RPMI7951 (cell line): ENCODE results near the gene IFIT1B. TPM values are rescaled to one million over a fixed set of nuclear protein-coding genes. Genes with fewer than 3 reads are reported as not detected.
A peak's percentile ranks its signal among the peaks of the same experiment; 100 is the strongest.
"Not testable (repeated sequence)": the region's sequence is repeated elsewhere in the genome, so short reads cannot be mapped to it uniquely, and the experiment has no call there.

Source experiments
- DNase-seq: peaks from one replicate; pipeline ENCODE4 v3.0.0-alpha.2; 2012; ENCODE audit warnings: low read depth
- total RNA-seq: library from RNA; depleted of rRNA; stranded (reverse); fragments of >200 nt; shearing (Covaris generic); gene quantifications from 2 replicates; pipeline ENCODE4 v1.2.3, GENCODE V29; 2014

IFIT1B gene
- total RNA-seq, 1 experiment from 2014 or later = not detected

DNA sequence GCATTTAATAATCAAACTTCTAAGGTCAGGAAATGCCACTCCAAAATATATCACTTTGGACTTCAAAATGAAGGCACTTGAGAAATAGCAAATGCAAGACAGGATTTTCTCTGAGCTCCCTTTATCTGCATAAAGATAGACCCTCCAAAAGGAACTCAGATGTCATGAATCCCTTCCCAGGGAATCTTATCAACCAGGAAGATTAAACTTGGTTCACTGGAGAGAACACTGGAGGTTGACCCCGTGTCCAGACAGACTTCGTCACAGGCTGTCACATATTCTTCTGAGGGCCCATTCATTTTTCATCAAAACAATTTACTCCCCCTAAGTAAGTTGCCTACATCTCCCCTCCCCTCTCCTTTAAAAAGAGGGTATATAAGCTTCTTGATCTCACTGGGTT is 28.9 kb upstream of the IFIT1B start:
- DNase-seq = no peak

DNA sequence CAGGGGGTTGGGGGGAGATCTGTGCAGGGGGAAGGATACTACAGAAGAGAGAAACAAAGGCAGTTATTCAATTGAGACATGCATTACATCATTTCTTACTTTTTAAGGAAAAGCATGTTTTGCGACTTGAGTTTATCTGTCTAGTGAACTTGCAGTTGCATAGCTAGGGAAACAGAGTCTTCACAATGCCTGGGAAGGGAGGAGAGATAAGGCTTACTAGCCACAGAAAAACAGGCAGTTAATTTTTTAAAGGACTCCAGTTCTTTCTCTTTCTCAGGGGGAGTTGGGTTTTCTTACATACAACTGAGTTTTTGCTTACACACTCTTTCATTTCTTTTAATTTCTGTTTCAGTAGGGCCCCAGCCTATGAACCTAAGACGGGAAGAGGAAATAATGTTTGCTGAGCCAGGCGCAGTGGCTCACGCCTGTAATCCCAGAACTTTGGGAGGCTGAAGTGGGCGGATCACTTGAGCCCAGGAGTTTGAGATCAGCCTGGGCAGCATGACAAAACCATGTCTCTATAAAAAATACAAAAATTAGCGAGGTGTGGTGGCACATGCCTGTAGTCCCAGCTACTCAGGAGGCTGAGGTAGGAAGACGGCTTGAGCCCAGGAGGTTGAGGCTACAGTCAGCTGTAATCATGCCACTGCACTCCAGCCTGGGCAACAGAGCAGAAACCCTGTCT is 27.1 kb upstream of the IFIT1B start:
- not testable (repeated sequence) for DNase-seq

- no peak for DNase-seq
These were observed 26.5 kb upstream of the IFIT1B start for GRCh38 chr10:89351412-89351779.

GRCh38 chr10:89351780-89352597 is 25.9 kb upstream of the IFIT1B start:
- DNase-seq = peak; percentile 88

DNA sequence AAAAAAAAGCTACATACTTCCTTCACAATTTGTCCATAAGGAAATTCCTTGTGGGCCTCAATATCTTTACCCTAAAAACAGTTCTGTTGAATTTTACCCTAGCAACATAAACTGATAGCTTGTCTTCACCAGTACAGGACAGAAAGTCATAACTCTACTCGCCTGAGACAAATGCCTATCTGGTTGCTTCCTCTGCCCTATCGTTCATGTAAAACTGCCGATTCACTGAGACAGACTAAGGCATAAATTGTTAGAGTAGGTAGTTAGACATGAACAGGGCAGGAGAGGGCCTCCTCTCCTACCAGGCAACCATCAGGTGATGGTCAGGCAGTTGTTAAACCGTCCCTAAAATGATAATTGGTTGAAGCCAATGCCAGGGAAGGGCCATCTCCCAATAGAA is 25.1 kb upstream of the IFIT1B start:
- DNase-seq = no peak

GRCh38 chr10:89355394-89355931 is 22.4 kb upstream of the IFIT1B start:
- peak; percentile 88 for DNase-seq

GRCh38 chr10:89357096-89357495 is 20.8 kb upstream of the IFIT1B start:
- DNase-seq = no peak

DNA sequence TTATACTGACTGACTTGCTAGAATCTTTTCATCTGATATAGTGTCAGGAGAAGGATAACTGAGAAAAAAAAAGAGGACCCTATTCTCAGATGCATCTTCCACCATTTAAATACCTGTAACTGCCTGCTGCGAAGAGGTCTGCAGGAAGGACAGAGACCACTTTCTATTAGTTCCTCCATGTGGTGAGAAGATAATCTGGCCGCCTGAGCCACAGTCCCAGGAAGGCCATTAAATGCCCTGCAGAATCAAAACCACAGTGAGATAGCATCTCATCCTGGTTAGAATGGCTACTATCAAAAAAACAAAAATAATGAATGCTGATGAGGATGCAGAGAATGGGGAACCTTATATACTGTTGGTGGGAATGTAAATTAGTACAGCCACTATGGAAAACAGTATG is 19.9 kb upstream of the IFIT1B start:
- DNase-seq = peak; percentile 11

- DNase-seq = no peak
These were observed 17.7 kb upstream of the IFIT1B start for GRCh38 chr10:89360157-89360556.

- DNase-seq = no peak
These were observed 14.9 kb upstream of the IFIT1B start for GRCh38 chr10:89362929-89363328.

GRCh38 chr10:89363729-89364442 is 14.0 kb upstream of the IFIT1B start:
- DNase-seq = no peak

GRCh38 chr10:89364531-89364930 is 13.3 kb upstream of the IFIT1B start:
- no peak for DNase-seq

GRCh38 chr10:89367529-89367928 is 10.3 kb upstream of the IFIT1B start:
- no peak for DNase-seq

GRCh38 chr10:89368129-89368528 is 9.7 kb upstream of the IFIT1B start:
- DNase-seq = no peak

DNA sequence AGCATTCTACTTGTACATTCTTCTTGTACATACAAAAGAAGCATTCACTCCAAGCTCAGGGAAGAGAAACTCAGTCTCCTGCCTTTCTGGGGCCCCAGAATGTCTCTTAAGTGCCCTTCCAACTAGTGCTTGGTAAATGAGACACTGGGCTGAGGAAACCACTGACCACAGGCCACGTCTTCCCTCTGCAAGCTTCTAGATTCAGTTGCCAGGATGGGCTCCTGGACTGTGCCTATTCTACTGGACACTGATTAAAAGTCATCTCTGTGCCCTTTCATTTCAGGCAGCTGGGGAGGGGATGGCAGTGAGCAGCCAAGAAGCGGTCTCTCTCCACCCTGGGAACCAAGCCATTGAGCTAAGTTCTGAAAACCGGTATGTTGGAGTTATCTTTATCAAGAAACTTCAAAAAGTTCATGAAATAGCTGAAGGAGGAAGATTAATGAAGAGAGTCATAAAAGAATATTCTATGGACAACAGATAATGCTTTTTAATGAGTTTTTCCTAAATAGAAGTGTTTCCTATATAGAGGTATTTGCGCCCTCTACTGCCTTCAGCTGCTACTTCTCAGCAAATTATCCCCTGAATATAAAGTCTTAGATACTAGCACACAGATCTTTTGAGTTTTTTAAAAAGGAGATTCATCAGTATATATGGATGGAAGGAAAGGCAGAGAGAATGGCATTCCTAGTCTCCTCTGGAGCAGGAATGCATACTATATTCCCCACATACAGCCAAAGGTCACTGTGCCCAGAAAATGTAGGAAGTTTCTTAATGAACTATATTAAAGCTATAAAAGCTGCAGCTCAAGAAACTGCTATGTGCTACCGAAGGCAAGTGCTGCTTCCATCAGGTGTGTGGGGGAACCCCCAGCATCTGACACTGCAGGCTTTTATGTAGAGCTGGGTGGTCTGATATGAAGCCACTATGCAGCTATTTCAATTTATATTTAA is 8.4 kb upstream of the IFIT1B start:
- peak; percentile 71 for DNase-seq

DNA sequence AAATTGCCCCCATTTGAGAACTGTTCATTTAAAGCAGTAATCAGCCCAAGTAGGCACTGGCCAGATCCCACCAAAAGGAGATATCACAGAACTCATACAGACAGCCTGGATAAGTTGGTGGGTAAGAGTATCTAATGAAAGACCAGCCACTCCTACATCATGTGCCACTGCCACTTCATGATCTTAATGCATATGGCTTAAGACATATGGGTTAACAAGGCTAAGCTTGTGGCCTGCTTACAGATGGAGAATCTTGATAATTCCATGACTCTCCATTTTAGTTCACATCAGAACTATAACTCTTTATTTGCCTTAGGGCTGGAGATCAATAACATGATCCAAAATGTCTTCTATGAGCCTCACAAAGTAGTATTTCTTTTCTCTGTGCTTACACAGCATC is 6.8 kb upstream of the IFIT1B start:
- DNase-seq = no peak

GRCh38 chr10:89371987-89372386 is 5.9 kb upstream of the IFIT1B start:
- no peak for DNase-seq

- DNase-seq = peak; percentile 84
These were observed 3.7 kb upstream of the IFIT1B start for GRCh38 chr10:89373916-89374711.

GRCh38 chr10:89374713-89375141 is 3.1 kb upstream of the IFIT1B start:
- DNase-seq = no peak

GRCh38 chr10:89379103-89379502 is 1.2 kb downstream of the IFIT1B start:
- no peak for DNase-seq
